Right lobe of liver (tissue), 6 donors: ENCODE measurements around the gene FAM13A. TPM values are rescaled to one million over a fixed set of nuclear protein-coding genes. Genes with fewer than 3 reads are reported as not detected.

Source experiments
- ATAC-seq, 4 donors: fragments of 200-7000 bp; cut with Tn5 transposase; one replicate each; pipeline ENCODE4 v1.9.1; 2020; ENCODE audit warnings: mild to moderate bottlenecking in 4 of 4, moderate library complexity in 4 of 4
- DNase-seq, 3 donors: peaks; one replicate each; pipeline ENCODE4 v3.0.0-alpha.2; 2020
- H3K27ac ChIP-seq, 3 donors: fragments of 200-600 bp; one replicate each; pipeline ENCODE4 v1.8.0; 2022
- H3K27me3 ChIP-seq, 2 donors: fragments of 200-600 bp; one replicate each; pipeline ENCODE4 v1.8.0; 2022
- H3K36me3 ChIP-seq, 4 donors: fragments of 200-600 bp; sonication (generic) in 1 of 4; one replicate each; pipeline versions ENCODE4 v1.5.1 to v1.8.0; 2017 to 2022; ENCODE audit warnings: control low read depth in 1 of 4
- H3K4me1 ChIP-seq, 4 donors: fragments of 200-600 bp; sonication (generic) in 1 of 4; one replicate each; pipeline versions ENCODE4 v1.5.1 to v1.8.0; 2017 to 2022; ENCODE audit warnings: control low read depth in 1 of 4
- H3K4me3 ChIP-seq, 3 donors: fragments of 200-600 bp; one replicate each; pipeline ENCODE4 v1.8.0; 2022
- H3K9me3 ChIP-seq, 4 donors: fragments of 200-600 bp; sonication (generic) in 1 of 4; one replicate each; pipeline versions ENCODE4 v1.5.1 to v1.8.0; 2017 to 2022; ENCODE audit warnings: control low read depth in 1 of 4
- CTCF ChIP-seq, 4 donors: fragments of 200-600 bp in 3 of 4; fragments of 450-650 bp in 1 of 4; IDR thresholded peaks; one replicate each; pipeline versions ENCODE4 v1.5.1 to v1.8.0; 2016 to 2022; ENCODE audit warnings: antibody characterized with exemption in 4 of 4, mild to moderate bottlenecking in 2 of 4
- POLR2A ChIP-seq: fragments of 450-650 bp; IDR thresholded peaks from one replicate; pipeline ENCODE4 v1.6.1; 2017; ENCODE audit warnings: antibody characterized with exemption, mild to moderate bottlenecking
- WGBS: methylation state at CpG from one replicate; pipeline ENCODE4 v1.1.6; 2018; ENCODE audit warnings: low coverage, low lambda C conversion rate; ENCODE audit not compliant: insufficient coverage; ENCODE audit errors: missing lambda C conversion rate; 5-methylcytosine and 5-hydroxymethylcytosine counted together
- intact Hi-C, 2 donors: fragments of 100-400 bp; cut with DNase I; formaldehyde crosslinking; loops; one replicate each; pipeline versions ENCODE4 v1.11.2 to v1.14.1; 2022
- total RNA-seq, 6 experiments: library from RNA; depleted of rRNA in 2 of 6; stranded (reverse); fragments of >200 nt in 2 of 6; fragmentation: NEBNext Ultra II Directional in 3 of 6; extraction: Animal tissue kit (Norgen Biotek cat#: 25700) in 3 of 6; gene quantifications; one replicate each; pipeline versions ENCODE4 v1.1.0 to v1.2.4, GENCODE V29; 2016 to 2023
- donor health status: DM: no; HTN: yes; CAD: no.
- donor health status: DM: no; HTN: no; CAD: no.
- donor health status: DM: no; HTN: no; CAD: no.
- donor health status: DM: no; HTN: yes; CAD: no.
- donor health status: DM: no; HTN: yes; CAD: no.

FAM13A gene
- total RNA-seq, 6 experiments from 2014 or later: 28.3 to 82.5 (median 51.7) TPM

- intact Hi-C loops: no loop called here
- 84% methylated on average over 5 of the region's 5 CpGs for WGBS
Measured at GRCh38 chr4:88911246-88912212, 145.5 kb downstream of the FAM13A start.

GRCh38 chr4:88910101-88910500, 146.9 kb downstream of the FAM13A start:
- DNase-seq (no peak), ATAC-seq (no peak)
- 72% methylated on average over 2 of the region's 2 CpGs for WGBS
- intact Hi-C loops: no loop called here
- TF ChIP-seq POLR2A (no peak), CTCF (IDR thresholded peaks at IDR 0.05) (no peak)
- Histone ChIP-seq H3K4me1 (no peaks in the 10 kb centered on the region), H3K36me3 (no peaks in the 10 kb centered on the region), H3K27ac (no peak overlapping the region), H3K4me3 (no peak overlapping the region), H3K27me3 (no peaks in the 10 kb centered on the region), H3K9me3 (no peaks in the 10 kb centered on the region)

More at GRCh38 chr4:88911246-88912212, 145.5 kb downstream of the FAM13A start:
- no peak for ATAC-seq
- Histone ChIP-seq H3K27me3 (no peaks in the 10 kb centered on the region), H3K9me3 (no peaks in the 10 kb centered on the region), H3K36me3 (no peaks in the 10 kb centered on the region), H3K27ac (no peak overlapping the region), H3K4me1 (no peaks in the 10 kb centered on the region), H3K4me3 (no peak overlapping the region)
- no peak for DNase-seq
- TF ChIP-seq POLR2A (no peak), CTCF (IDR thresholded peaks at IDR 0.05) (no peak)

GRCh38 chr4:88908521-88908920, 148.5 kb downstream of the FAM13A start:
- Histone ChIP-seq H3K27me3 (no peaks in the 10 kb centered on the region), H3K27ac (no peak overlapping the region), H3K9me3 (no peaks in the 10 kb centered on the region), H3K4me1 (no peaks in the 10 kb centered on the region), H3K4me3 (no peak overlapping the region), H3K36me3 (no peaks in the 10 kb centered on the region)
- WGBS: 68% methylated on average over 3 of the region's 3 CpGs
- intact Hi-C loops: no loop called here
- no peak for DNase-seq
- TF ChIP-seq POLR2A (no peak), CTCF (IDR thresholded peaks at IDR 0.05) (no peak)
- no peak for ATAC-seq

- no peaks in the 10 kb centered on the region for H3K36me3 ChIP-seq
- DNase-seq (no peak), ATAC-seq (no peak)
- H3K4me1 ChIP-seq: no peaks in the 10 kb centered on the region
- intact Hi-C loops: no loop called here
- H3K27me3 ChIP-seq: no peaks in the 10 kb centered on the region
- no peaks in the 10 kb centered on the region for H3K9me3 ChIP-seq
- no peak for TF ChIP-seq POLR2A
- TF ChIP-seq CTCF (IDR thresholded peaks at IDR 0.05): no peak
- WGBS: no CpG with 5 or more reads among the region's 1 CpG
- no peak overlapping the region for H3K4me3 ChIP-seq
- no peak overlapping the region for H3K27ac ChIP-seq
Measured at GRCh38 chr4:88908003-88908402, 149.0 kb downstream of the FAM13A start.
